Tracheal epithelial cell (primary cell): ENCODE measurements around the gene RASSF5. TPM values are rescaled to one million over a fixed set of nuclear protein-coding genes. Genes with fewer than 3 reads are reported as not detected.

Experiments
- total RNA-seq: library from RNA; depleted of rRNA; stranded (reverse); fragments of >200 nt; gene quantifications from 2 replicates; pipeline ENCODE4 v1.2.1, GENCODE V29; 2014

The RASSF5 gene
- total RNA-seq, result 3.1 and 15.3 TPM in 2 replicates

GRCh38 chr1:206507284-206508129 lies at the start of gene RASSF5:
Gene RASSF5, plus strand, starts transcription at chr1:206507531. Its CDS starts 72 bp downstream, at chr1:206507603.

GRCh38 chr1:206469933-206470691 lies 37.2 kb upstream of the RASSF5 start, which contains the start of gene IKBKE:
Gene IKBKE, plus strand, starts transcription at chr1:206470476. Its CDS starts 2,752 bp downstream, at chr1:206473228.

GRCh38 chr1:206612129-206612876 lies 105.0 kb downstream of the RASSF5 start, which contains the start of gene EIF2D:
Gene EIF2D, minus strand, starts transcription at chr1:206612465. Its CDS starts 123 bp downstream, at chr1:206612342.

GRCh38 chr1:206635080-206635977 lies 128.0 kb downstream of the RASSF5 start, which contains the start of gene DYRK3:
Gene DYRK3, plus strand, starts transcription at chr1:206635536. Its CDS starts 168 bp downstream, at chr1:206635704.

Other genes with a start within 250 kb of the RASSF5 start
- gene IKBKE, start 37.1 kb upstream of the RASSF5 start, total RNA-seq, result 4.0 and 15.2 TPM in 2 replicates
- gene EIF2D, start 104.9 kb downstream of the RASSF5 start, total RNA-seq, result 55.6 and 60.5 TPM in 2 replicates
- 15.2 and 32.6 TPM in 2 replicates for gene DYRK3, start 128.0 kb downstream of the RASSF5 start, total RNA-seq
- gene MAPKAPK2, start 177.4 kb downstream of the RASSF5 start, total RNA-seq, result 25.6 and 43.6 TPM in 2 replicates